ENCODE data around the gene ANXA3. TPM values are rescaled to one million over a fixed set of nuclear protein-coding genes. Genes with fewer than 3 reads are reported as not detected.
"Not testable (repeated sequence)": the region's sequence is repeated elsewhere in the genome, so short reads cannot be mapped to it uniquely, and the experiment has no call there.

ANXA3 gene
- polyA plus RNA-seq, 4 donors, result 26.5 to 54.3 (median 45.1) TPM

- no peak for DNase-seq (ENCODE audit: low read depth in 4 of 4, low spot score in 3 of 4)
These were observed 17.8 kb downstream of the ANXA3 start for GRCh38 chr4:78569306-78569821.

- DNase-seq (ENCODE audit: low read depth in 4 of 4, low spot score in 3 of 4), result no peak
These were observed 18.5 kb downstream of the ANXA3 start for GRCh38 chr4:78570117-78570516.

GRCh38 chr4:78571804-78572203, 20.2 kb downstream of the ANXA3 start:
- DNase-seq (ENCODE audit: low read depth in 4 of 4, low spot score in 3 of 4), result no peak

- DNase-seq (ENCODE audit: low read depth in 4 of 4, low spot score in 3 of 4), result no peak
These were observed 27.3 kb downstream of the ANXA3 start for GRCh38 chr4:78578674-78579425.

- no peak for DNase-seq (ENCODE audit: low read depth in 4 of 4, low spot score in 3 of 4)
These were observed 30.0 kb downstream of the ANXA3 start for GRCh38 chr4:78581618-78582017.

- no peak for DNase-seq (ENCODE audit: low read depth in 4 of 4, low spot score in 3 of 4)
These were observed 33.4 kb downstream of the ANXA3 start for GRCh38 chr4:78584863-78585547.

GRCh38 chr4:78585633-78586032, 34.1 kb downstream of the ANXA3 start:
- no peak for DNase-seq (ENCODE audit: low read depth in 4 of 4, low spot score in 3 of 4)

GRCh38 chr4:78588894-78589545, 37.5 kb downstream of the ANXA3 start:
- DNase-seq (ENCODE audit: low read depth in 4 of 4, low spot score in 3 of 4), result no peak

GRCh38 chr4:78591404-78591803, 39.8 kb downstream of the ANXA3 start:
- no peak for DNase-seq (ENCODE audit: low read depth in 4 of 4, low spot score in 3 of 4)

GRCh38 chr4:78592088-78592783, 40.7 kb downstream of the ANXA3 start:
- no peak for DNase-seq (ENCODE audit: low read depth in 4 of 4, low spot score in 3 of 4)

GRCh38 chr4:78596111-78596742, 44.7 kb downstream of the ANXA3 start:
- DNase-seq (ENCODE audit: low read depth in 4 of 4, low spot score in 3 of 4), result no peak

GRCh38 chr4:78598431-78598830, 46.9 kb downstream of the ANXA3 start:
- DNase-seq (ENCODE audit: low read depth in 4 of 4, low spot score in 3 of 4), result not testable (repeated sequence)

- no peak for DNase-seq (ENCODE audit: low read depth in 4 of 4, low spot score in 3 of 4)
These were observed 47.6 kb downstream of the ANXA3 start for GRCh38 chr4:78599147-78599546.

- no peak for DNase-seq (ENCODE audit: low read depth in 4 of 4, low spot score in 3 of 4)
These were observed 48.4 kb downstream of the ANXA3 start for GRCh38 chr4:78599931-78600375.

GRCh38 chr4:78601013-78601412, 49.4 kb downstream of the ANXA3 start:
- DNase-seq (ENCODE audit: low read depth in 4 of 4, low spot score in 3 of 4), result no peak

- no peak for DNase-seq (ENCODE audit: low read depth in 4 of 4, low spot score in 3 of 4)
These were observed 50.8 kb downstream of the ANXA3 start for GRCh38 chr4:78602334-78602733.

GRCh38 chr4:78603384-78603783, 51.8 kb downstream of the ANXA3 start:
- DNase-seq (ENCODE audit: low read depth in 4 of 4, low spot score in 3 of 4), result no peak

GRCh38 chr4:78604988-78605387, 53.4 kb downstream of the ANXA3 start:
- no peak for DNase-seq (ENCODE audit: low read depth in 4 of 4, low spot score in 3 of 4)

- DNase-seq (ENCODE audit: low read depth in 4 of 4, low spot score in 3 of 4), result no peak
These were observed 54.5 kb downstream of the ANXA3 start for GRCh38 chr4:78606035-78606434.

GRCh38 chr4:78606530-78607095, 55.0 kb downstream of the ANXA3 start:
- no peak for DNase-seq (ENCODE audit: low read depth in 4 of 4, low spot score in 3 of 4)

All from right renal pelvis (tissue), 4 donors.